Activated CD4-positive, alpha-beta memory T cell treated with anti-CD3 and anti-CD28 coated beads for 36 hours (primary cell): ENCODE measurements around the gene CLN6. TPM values are rescaled to one million over a fixed set of nuclear protein-coding genes. Genes with fewer than 3 reads are reported as not detected.

Experiments used
- CTCF ChIA-PET: fragments of 350-600 bp; sonication (Branson Sonifier 250); formaldehyde crosslinking; loops from one replicate; lab custom pipeline; 2021; ENCODE audit warnings: antibody characterized with exemption, inconsistent platforms; lab: Charles Lee
- POLR2A ChIA-PET: fragments of 350-600 bp; sonication (Branson Sonifier 250); formaldehyde crosslinking; loops from one replicate; lab custom pipeline; 2021; ENCODE audit warnings: antibody characterized with exemption; lab: Charles Lee
- DNase-seq: peaks from one replicate; pipeline ENCODE4 v3.0.0-alpha.2; 2020
- H3K27ac Mint-ChIP-seq: one replicate; pipeline ENCODE4 v1.8.0; 2021; ENCODE audit warnings: mixed read lengths
- H3K27me3 Mint-ChIP-seq: one replicate; pipeline ENCODE4 v1.8.0; 2021; ENCODE audit warnings: mixed read lengths
- H3K36me3 Mint-ChIP-seq: one replicate; pipeline ENCODE4 v1.8.0; 2021; ENCODE audit warnings: mixed read lengths
- H3K4me1 Mint-ChIP-seq: one replicate; pipeline ENCODE4 v1.8.0; 2021; ENCODE audit warnings: low read depth, mixed read lengths
- H3K4me3 Mint-ChIP-seq: one replicate; pipeline ENCODE4 v1.8.0; 2021; ENCODE audit warnings: mild to moderate bottlenecking, mixed read lengths
- H3K9me3 Mint-ChIP-seq: one replicate; pipeline ENCODE4 v1.8.0; 2021; ENCODE audit warnings: mixed read lengths
- intact Hi-C: fragments of 100-400 bp; cut with micrococcal nuclease; formaldehyde crosslinking; loops from one replicate; pipeline ENCODE4 v1.15.1; 2023
- total RNA-seq, 2 experiments: library from RNA; stranded (reverse); gene quantifications; one replicate each; pipeline ENCODE4 v1.2.3, GENCODE V29; 2021

The CLN6 gene
- total RNA-seq, 2 experiments from 2014 or later: 32.9 to 34.2 TPM

- no peak for DNase-seq
- peaks cover 42% of the 10 kb centered on the region for H3K36me3 Mint-ChIP-seq
- POLR2A ChIA-PET: no interaction called here
Observed at GRCh38 chr15:68192804-68193486, 36.6 kb downstream of the CLN6 start.

GRCh38 chr15:68192117-68192516 lies 37.4 kb downstream of the CLN6 start:
- CTCF ChIA-PET: no interaction called here
- intact Hi-C loops: no loop called here
- POLR2A ChIA-PET: no interaction called here
- H3K4me1 Mint-ChIP-seq: peaks cover 5% of the 10 kb centered on the region
- H3K36me3 Mint-ChIP-seq: peaks cover 42% of the 10 kb centered on the region
- H3K4me3 Mint-ChIP-seq: no peak overlapping the region
- no peak for DNase-seq
- no peaks in the 10 kb centered on the region for H3K27me3 Mint-ChIP-seq
- no peaks in the 10 kb centered on the region for H3K9me3 Mint-ChIP-seq
- no peak overlapping the region for H3K27ac Mint-ChIP-seq

More at GRCh38 chr15:68192804-68193486, 36.6 kb downstream of the CLN6 start:
- Mint-ChIP-seq H3K27me3 (no peaks in the 10 kb centered on the region), H3K9me3 (no peaks in the 10 kb centered on the region), H3K4me1 (peaks cover 2% of the 10 kb centered on the region), H3K27ac (no peak overlapping the region), H3K4me3 (no peak overlapping the region)
- CTCF ChIA-PET: interaction anchor here (1.2 to 1.3 kb wide), 2 partner anchors 19 to 60 kb away, joined by 3 read pairs; no protein-coding TSS in a partner anchor
- intact Hi-C loops: no loop called here

- Mint-ChIP-seq H3K4me1 (peaks cover 5% of the 10 kb centered on the region), H3K27ac (no peak overlapping the region), H3K27me3 (no peaks in the 10 kb centered on the region), H3K4me3 (no peak overlapping the region), H3K9me3 (no peaks in the 10 kb centered on the region), H3K36me3 (peaks cover 42% of the 10 kb centered on the region)
- ChIA-PET POLR2A (no interaction called here), CTCF (interaction anchor here (1.1 kb wide), 1 partner anchor 347 kb away, joined by 3 read pairs; no protein-coding TSS in a partner anchor)
- DNase-seq: no peak
- intact Hi-C loops: no loop called here
Observed at GRCh38 chr15:68191555-68191954, 38.0 kb downstream of the CLN6 start.

- POLR2A ChIA-PET: no interaction called here
- Mint-ChIP-seq H3K4me3 (no peak overlapping the region), H3K27me3 (no peaks in the 10 kb centered on the region), H3K9me3 (no peaks in the 10 kb centered on the region), H3K36me3 (peaks cover 46% of the 10 kb centered on the region), H3K4me1 (peaks cover 5% of the 10 kb centered on the region), H3K27ac (no peak overlapping the region)
- CTCF ChIA-PET: no interaction called here
- DNase-seq: no peak
- intact Hi-C loops: no loop called here
Observed at GRCh38 chr15:68190048-68190447, 39.5 kb downstream of the CLN6 start.

- intact Hi-C loops: no loop called here
- Mint-ChIP-seq H3K27ac (peak overlapping the region; percentile 61), H3K27me3 (no peaks in the 10 kb centered on the region), H3K4me3 (no peak overlapping the region), H3K4me1 (peaks cover 5% of the 10 kb centered on the region), H3K9me3 (no peaks in the 10 kb centered on the region), H3K36me3 (peaks cover 42% of the 10 kb centered on the region)
- ChIA-PET POLR2A (no interaction called here), CTCF (no interaction called here)
- no peak for DNase-seq
Observed at GRCh38 chr15:68188647-68189046, 40.9 kb downstream of the CLN6 start.

- Mint-ChIP-seq H3K36me3 (peaks cover 43% of the 10 kb centered on the region), H3K4me1 (peaks cover 5% of the 10 kb centered on the region), H3K27me3 (no peaks in the 10 kb centered on the region), H3K9me3 (no peaks in the 10 kb centered on the region), H3K4me3 (no peak overlapping the region), H3K27ac (peak overlapping the region; percentile 63)
- intact Hi-C loops: no loop called here
- ChIA-PET CTCF (no interaction called here), POLR2A (no interaction called here)
- DNase-seq: no peak
Observed at GRCh38 chr15:68187559-68187958, 42.0 kb downstream of the CLN6 start.

- Mint-ChIP-seq H3K36me3 (peaks cover 40% of the 10 kb centered on the region), H3K27me3 (no peaks in the 10 kb centered on the region), H3K27ac (no peak overlapping the region), H3K4me3 (no peak overlapping the region), H3K9me3 (no peaks in the 10 kb centered on the region), H3K4me1 (peaks cover 5% of the 10 kb centered on the region)
- CTCF ChIA-PET: interaction anchor here (0.8 to 1.4 kb wide), 2 partner anchors 11 to 32 kb away, joined by 3 to 4 read pairs; no protein-coding TSS in a partner anchor
- intact Hi-C loops: no loop called here
- POLR2A ChIA-PET: no interaction called here
- DNase-seq: no peak
Observed at GRCh38 chr15:68186671-68187397, 42.7 kb downstream of the CLN6 start.

GRCh38 chr15:68184616-68185480 lies 44.7 kb downstream of the CLN6 start:
- no peak for DNase-seq
- Mint-ChIP-seq H3K36me3 (peaks cover 42% of the 10 kb centered on the region), H3K27me3 (no peaks in the 10 kb centered on the region), H3K27ac (peak overlapping the region; percentile 49), H3K4me1 (peaks cover 5% of the 10 kb centered on the region), H3K9me3 (no peaks in the 10 kb centered on the region), H3K4me3 (no peak overlapping the region)
- intact Hi-C loops: no loop called here
- ChIA-PET CTCF (interaction anchor here (1.6 kb wide), 1 partner anchor 11 kb away, joined by 9 read pairs; no protein-coding TSS in a partner anchor), POLR2A (interaction anchor here (1.2 kb wide), 1 partner anchor 131 kb away, joined by 4 read pairs; the partner anchor contains the start of gene PIAS1)

GRCh38 chr15:68183616-68184315 lies 45.8 kb downstream of the CLN6 start:
- peaks cover 35% of the 10 kb centered on the region for H3K36me3 Mint-ChIP-seq
- ChIA-PET POLR2A (no interaction called here), CTCF (no interaction called here)
- no peak overlapping the region for H3K4me3 Mint-ChIP-seq
- peak overlapping the region; percentile 52 for H3K27ac Mint-ChIP-seq
- intact Hi-C loops: no loop called here
- peaks cover 3% of the 10 kb centered on the region for H3K4me1 Mint-ChIP-seq
- no peaks in the 10 kb centered on the region for H3K9me3 Mint-ChIP-seq
- no peak for DNase-seq
- no peaks in the 10 kb centered on the region for H3K27me3 Mint-ChIP-seq

GRCh38 chr15:68177742-68178141 lies 51.8 kb downstream of the CLN6 start:
- Mint-ChIP-seq H3K9me3 (no peaks in the 10 kb centered on the region), H3K27me3 (no peaks in the 10 kb centered on the region), H3K36me3 (peaks cover 29% of the 10 kb centered on the region), H3K27ac (no peak overlapping the region), H3K4me3 (no peak overlapping the region), H3K4me1 (no peaks in the 10 kb centered on the region)
- CTCF ChIA-PET: no interaction called here
- DNase-seq: no peak
- POLR2A ChIA-PET: interaction anchor here (0.5 kb wide), 1 partner anchor 11 kb away, joined by 3 read pairs; no protein-coding TSS in a partner anchor
- intact Hi-C loops: no loop called here

GRCh38 chr15:68176601-68177000 lies 52.9 kb downstream of the CLN6 start:
- H3K9me3 Mint-ChIP-seq: no peaks in the 10 kb centered on the region
- peaks cover 31% of the 10 kb centered on the region for H3K36me3 Mint-ChIP-seq
- H3K27ac Mint-ChIP-seq: no peak overlapping the region
- intact Hi-C loops: no loop called here
- CTCF ChIA-PET: no interaction called here
- no peaks in the 10 kb centered on the region for H3K4me1 Mint-ChIP-seq
- no peak for DNase-seq
- POLR2A ChIA-PET: no interaction called here
- H3K4me3 Mint-ChIP-seq: no peak overlapping the region
- H3K27me3 Mint-ChIP-seq: no peaks in the 10 kb centered on the region
